SK-N-SH treated with all-trans-retinoic acid at 6 μM for 48 hours (cell line): Measurements from ENCODE around the gene SFXN5.

Experiments used
- ISL1 ChIP-seq: fragments of 250-450 bp; sonication (Bioruptor Pico); IDR thresholded peaks from 2 replicates; pipeline ENCODE4 v2.1.2; 2022; ENCODE audit warnings: mild to moderate bottlenecking, moderate library complexity
- OSR1 ChIP-seq: fragments of 250-450 bp; sonication (Bioruptor Pico); IDR thresholded peaks from 2 replicates; pipeline ENCODE4 v1.8.0; 2022; ENCODE audit warnings: moderate library complexity, mild to moderate bottlenecking, inconsistent platforms
- PATZ1 ChIP-seq: fragments of 250-450 bp; sonication (Bioruptor Pico); IDR thresholded peaks from 2 replicates; pipeline ENCODE4 v1.8.0; 2020; ENCODE audit warnings: mild to moderate bottlenecking, moderate library complexity, borderline replicate concordance
- PPARA ChIP-seq: fragments of 250-450 bp; sonication (Bioruptor Pico); IDR thresholded peaks from 2 replicates; pipeline ENCODE4 v1.5.0; 2020; ENCODE audit warnings: mild to moderate bottlenecking, borderline replicate concordance
- SNAI2 ChIP-seq: fragments of 250-450 bp; sonication (Bioruptor Pico); IDR thresholded peaks from 2 replicates; pipeline ENCODE4 v1.5.0; 2020; ENCODE audit warnings: mild to moderate bottlenecking, moderate library complexity
- TSHZ2 ChIP-seq: fragments of 250-450 bp; sonication (Bioruptor Pico); IDR thresholded peaks from 2 replicates; pipeline ENCODE4 v1.5.0; 2020; ENCODE audit warnings: mild to moderate bottlenecking, moderate library complexity
- ZFP3 ChIP-seq: fragments of 250-450 bp; sonication (Bioruptor Pico); IDR thresholded peaks from 2 replicates; pipeline ENCODE4 v1.5.0; 2020; ENCODE audit warnings: mild to moderate bottlenecking, moderate library complexity
- ZFP30 ChIP-seq: fragments of 450-650 bp; formaldehyde crosslinking; IDR thresholded peaks from 2 replicates; pipeline ENCODE4 v1.5.0; 2022; ENCODE audit warnings: mild to moderate bottlenecking, moderate library complexity
- ZNF565 ChIP-seq: fragments of 450-650 bp; formaldehyde crosslinking; conservative IDR thresholded peaks from 2 replicates; pipeline ENCODE4 v1.5.0; 2020; ENCODE audit warnings: low read depth, mild to moderate bottlenecking, moderate library complexity

DNA sequence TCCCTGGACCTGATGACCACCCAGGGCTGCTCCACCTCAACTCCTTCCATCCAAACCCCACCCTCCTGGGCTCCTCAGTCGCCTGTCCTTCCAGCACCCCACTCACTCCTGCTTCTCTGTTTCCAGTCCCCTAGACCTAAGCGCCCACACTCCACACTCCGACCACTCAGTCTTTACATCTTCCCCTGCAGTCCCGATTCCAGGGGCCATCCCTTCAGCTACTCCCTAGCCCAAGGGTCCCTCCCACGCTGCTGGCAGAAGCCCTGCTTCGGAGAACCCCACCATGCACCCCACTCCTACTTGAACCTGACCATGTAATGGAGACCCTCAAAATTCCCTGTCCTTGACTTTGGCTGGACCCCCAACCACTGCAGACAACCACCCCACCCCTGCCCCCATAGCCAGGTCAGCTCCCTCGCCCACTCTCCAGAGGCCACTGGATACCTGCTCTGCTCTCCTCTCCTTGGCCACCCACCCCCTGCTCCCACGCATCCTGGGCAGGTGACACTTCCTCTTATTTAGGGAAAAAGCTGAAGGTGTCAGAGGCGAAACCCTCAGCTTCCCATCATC, 126.0 kb downstream of the SFXN5 start:
- no peak for TF ChIP-seq PPARA (CRISPR knock-in tag)
- no peak for TF ChIP-seq PATZ1 (CRISPR knock-in tag)
- no peak for TF ChIP-seq ZFP30 (CRISPR knock-in tag)
- no peak for TF ChIP-seq OSR1 (CRISPR knock-in tag)
- no peak for TF ChIP-seq ZNF565 (CRISPR knock-in tag)
- TF ChIP-seq TSHZ2 (CRISPR knock-in tag) = no peak
- no peak for TF ChIP-seq SNAI2 (CRISPR knock-in tag)
- TF ChIP-seq ZFP3 = no peak
- TF ChIP-seq ISL1 (CRISPR knock-in tag) = no peak
